OCI-LY7 (cell line): Measurements from ENCODE around the gene HSBP1L1.

ENCODE experiments used
- EZH2phosphoT487 ChIP-seq: fragments of 200-600 bp; sonication (generic); IDR thresholded peaks from 2 replicates; pipeline ENCODE4 v1.6.1; 2018; ENCODE audit warnings: low read depth, borderline replicate concordance, mild to moderate bottlenecking, mixed run types, antibody characterized with exemption, low read length, moderate library complexity, mixed read lengths
- TF ChIP-seq, protein P1 (sequence below): fragments of 200-600 bp; sonication (generic); conservative IDR thresholded peaks from 2 replicates; pipeline ENCODE4 v1.5.1; 2014; ENCODE audit warnings: mild to moderate bottlenecking, antibody characterized with exemption, low read length, moderate library complexity, mixed read lengths

DNA sequence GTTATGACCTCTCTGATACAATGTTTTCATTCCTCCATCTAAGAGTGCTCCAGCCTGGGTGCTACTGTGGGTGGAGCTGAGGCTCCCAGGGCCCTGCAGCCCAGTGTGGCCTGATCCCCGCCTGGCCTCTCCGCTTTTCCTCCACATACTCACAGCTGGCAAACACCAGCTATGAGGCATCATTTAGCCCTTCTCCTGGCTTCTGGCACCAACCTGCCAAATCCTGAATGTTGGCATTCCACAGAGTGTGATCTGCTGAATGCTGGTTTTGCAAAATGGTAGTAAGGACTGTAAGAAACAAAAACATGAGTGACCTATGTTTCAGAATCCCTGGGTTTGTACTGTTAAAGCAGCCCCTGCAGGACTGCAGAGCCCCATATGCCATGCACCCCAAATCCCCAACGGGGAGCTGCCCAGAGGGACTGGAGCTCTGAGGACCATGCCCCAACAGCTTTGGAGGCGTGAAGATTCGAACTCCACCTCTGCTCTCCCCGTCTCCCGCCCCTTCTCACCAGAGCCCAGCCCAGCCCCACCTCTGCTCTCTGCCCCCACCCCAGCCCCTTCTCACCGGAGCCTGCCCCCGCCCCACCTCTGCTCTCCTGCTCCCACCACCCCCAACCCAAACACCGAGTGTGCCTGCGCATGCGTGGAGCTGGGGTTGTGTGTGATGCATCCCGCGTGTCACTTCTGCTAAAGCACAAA lies 17.2 kb upstream of the HSBP1L1 start:
- TF ChIP-seq, protein P1, sequence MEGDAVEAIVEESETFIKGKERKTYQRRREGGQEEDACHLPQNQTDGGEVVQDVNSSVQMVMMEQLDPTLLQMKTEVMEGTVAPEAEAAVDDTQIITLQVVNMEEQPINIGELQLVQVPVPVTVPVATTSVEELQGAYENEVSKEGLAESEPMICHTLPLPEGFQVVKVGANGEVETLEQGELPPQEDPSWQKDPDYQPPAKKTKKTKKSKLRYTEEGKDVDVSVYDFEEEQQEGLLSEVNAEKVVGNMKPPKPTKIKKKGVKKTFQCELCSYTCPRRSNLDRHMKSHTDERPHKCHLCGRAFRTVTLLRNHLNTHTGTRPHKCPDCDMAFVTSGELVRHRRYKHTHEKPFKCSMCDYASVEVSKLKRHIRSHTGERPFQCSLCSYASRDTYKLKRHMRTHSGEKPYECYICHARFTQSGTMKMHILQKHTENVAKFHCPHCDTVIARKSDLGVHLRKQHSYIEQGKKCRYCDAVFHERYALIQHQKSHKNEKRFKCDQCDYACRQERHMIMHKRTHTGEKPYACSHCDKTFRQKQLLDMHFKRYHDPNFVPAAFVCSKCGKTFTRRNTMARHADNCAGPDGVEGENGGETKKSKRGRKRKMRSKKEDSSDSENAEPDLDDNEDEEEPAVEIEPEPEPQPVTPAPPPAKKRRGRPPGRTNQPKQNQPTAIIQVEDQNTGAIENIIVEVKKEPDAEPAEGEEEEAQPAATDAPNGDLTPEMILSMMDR, result no peak
- TF ChIP-seq EZH2phosphoT487, result no peak
